ENCODE results near the gene CNKSR1. TPM values are rescaled to one million over a fixed set of nuclear protein-coding genes. Genes with fewer than 3 reads are reported as not detected.

The CNKSR1 gene
- total RNA-seq, 4 donors from 2014 or later = 0.29 to 13.3 (median 7.2) TPM

DNA sequence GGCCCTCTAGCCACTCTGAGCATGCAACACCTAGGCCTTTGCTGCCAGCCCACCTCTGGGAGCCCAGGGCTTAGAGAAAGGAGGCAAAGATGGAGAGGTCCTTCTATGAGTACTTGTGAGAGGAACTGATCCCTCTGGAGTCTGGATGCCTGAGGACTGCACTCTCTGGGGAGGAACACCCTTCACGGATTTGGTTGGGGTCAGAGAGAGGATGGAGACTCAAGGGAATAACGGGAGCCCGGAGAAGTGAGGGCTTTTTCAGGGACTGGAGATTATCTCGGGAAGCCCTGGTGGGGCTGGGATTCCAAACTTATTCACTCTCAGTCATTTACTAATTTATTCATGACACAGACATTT is 8.1 kb upstream of the CNKSR1 start:
- Histone ChIP-seq H3K4me1 (peaks cover 0 to 8% of the 10 kb centered on the region in 2 donors), H3K27me3 (no peaks in the 10 kb centered on the region), H3K4me3 (peak overlapping the region in 1 of 2 donors; percentile 79), H3K36me3 (no peaks in the 10 kb centered on the region), H3K9me3 (no peaks in the 10 kb centered on the region), H3K27ac (peak overlapping the region; percentile 63 to 85)
- intact Hi-C loops (cut with DNase I; ENCODE audit: low total_unique reads) = no loop called here
- no peak for TF ChIP-seq POLR2A (IDR thresholded peaks at IDR 0.05)
- TF ChIP-seq, protein P1, sequence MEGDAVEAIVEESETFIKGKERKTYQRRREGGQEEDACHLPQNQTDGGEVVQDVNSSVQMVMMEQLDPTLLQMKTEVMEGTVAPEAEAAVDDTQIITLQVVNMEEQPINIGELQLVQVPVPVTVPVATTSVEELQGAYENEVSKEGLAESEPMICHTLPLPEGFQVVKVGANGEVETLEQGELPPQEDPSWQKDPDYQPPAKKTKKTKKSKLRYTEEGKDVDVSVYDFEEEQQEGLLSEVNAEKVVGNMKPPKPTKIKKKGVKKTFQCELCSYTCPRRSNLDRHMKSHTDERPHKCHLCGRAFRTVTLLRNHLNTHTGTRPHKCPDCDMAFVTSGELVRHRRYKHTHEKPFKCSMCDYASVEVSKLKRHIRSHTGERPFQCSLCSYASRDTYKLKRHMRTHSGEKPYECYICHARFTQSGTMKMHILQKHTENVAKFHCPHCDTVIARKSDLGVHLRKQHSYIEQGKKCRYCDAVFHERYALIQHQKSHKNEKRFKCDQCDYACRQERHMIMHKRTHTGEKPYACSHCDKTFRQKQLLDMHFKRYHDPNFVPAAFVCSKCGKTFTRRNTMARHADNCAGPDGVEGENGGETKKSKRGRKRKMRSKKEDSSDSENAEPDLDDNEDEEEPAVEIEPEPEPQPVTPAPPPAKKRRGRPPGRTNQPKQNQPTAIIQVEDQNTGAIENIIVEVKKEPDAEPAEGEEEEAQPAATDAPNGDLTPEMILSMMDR (IDR thresholded peaks at IDR 0.05) = no peak
- no peak for DNase-seq

DNA sequence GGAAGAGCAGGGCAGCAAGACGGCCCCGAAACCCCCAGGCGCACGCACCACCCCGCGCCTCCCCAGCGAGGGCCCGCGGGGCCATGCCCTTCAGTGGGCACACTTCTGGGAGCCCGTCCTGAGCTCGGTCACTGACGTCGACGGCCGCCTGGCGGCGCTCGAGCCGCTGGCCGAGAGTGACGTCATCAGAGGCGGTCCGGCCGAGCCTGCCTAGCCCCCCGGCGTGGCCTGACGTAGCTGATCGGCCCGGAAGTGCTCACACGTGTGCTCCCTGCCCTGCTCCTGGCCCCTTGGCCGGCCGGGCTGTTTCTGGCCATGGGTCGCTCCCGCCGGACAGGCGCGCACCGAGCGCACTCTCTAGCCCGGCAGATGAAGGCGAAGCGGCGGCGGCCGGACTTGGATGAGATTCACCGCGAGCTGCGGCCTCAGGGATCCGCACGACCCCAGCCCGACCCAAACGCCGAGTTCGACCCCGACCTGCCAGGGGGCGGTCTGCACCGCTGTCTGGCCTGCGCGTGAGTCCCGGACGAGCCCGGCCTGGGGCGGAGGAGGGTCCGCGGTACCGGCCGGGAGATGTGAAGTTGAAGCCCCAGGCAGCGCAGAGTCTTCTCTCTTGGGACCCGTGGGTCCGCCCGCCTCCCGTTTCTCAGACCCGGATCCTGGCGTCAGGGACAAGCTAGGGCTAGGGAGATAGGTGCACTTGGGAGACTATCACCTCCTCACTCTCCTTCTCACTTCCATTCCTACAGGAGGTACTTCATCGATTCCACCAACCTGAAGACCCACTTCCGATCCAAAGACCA is 7.4 kb upstream of the CNKSR1 start, which contains the start of gene ZNF593:
Gene ZNF593 (plus strand): TSS at position 240 of the 803 bp plus-strand sequence. CDS start 76 bp downstream, at position 316.
- Histone ChIP-seq H3K36me3 (no peaks in the 10 kb centered on the region), H3K27me3 (no peaks in the 10 kb centered on the region), H3K4me1 (peaks cover 0 to 5% of the 10 kb centered on the region in 2 donors), H3K9me3 (no peaks in the 10 kb centered on the region), H3K27ac (peak within 1 kb of the TSS; percentile 63 to 85), H3K4me3 (peak within 1 kb of the TSS; percentile 64 to 79)
- DNase-seq = peak; percentile 90 to 91
- intact Hi-C loops (cut with DNase I; ENCODE audit: low total_unique reads) = no loop called here
- TF ChIP-seq, protein P1 (IDR thresholded peaks at IDR 0.05) = peak; percentile 83 to 98 (median 96)
- peak; percentile 19 to 72 for TF ChIP-seq POLR2A (IDR thresholded peaks at IDR 0.05)

DNA sequence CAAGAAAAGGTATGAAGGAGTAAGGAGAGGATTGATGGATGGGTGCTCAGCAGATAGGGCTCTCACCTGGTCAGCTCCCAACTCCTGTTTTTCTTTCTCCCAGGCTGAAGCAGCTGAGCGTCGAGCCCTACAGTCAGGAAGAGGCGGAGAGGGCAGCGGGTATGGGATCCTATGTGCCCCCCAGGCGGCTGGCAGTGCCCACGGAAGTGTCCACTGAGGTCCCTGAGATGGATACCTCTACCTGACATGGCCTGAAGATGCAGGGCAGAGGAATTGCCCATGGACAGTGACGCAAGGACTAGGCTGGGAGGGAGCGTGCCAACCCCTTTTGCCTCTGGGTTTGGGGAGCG is 6.8 kb upstream of the CNKSR1 start:
- Histone ChIP-seq H3K27ac (peak overlapping the region; percentile 63 to 85), H3K36me3 (no peaks in the 10 kb centered on the region), H3K4me3 (peak overlapping the region; percentile 64 to 79), H3K4me1 (peaks cover 0 to 5% of the 10 kb centered on the region in 2 donors), H3K27me3 (no peaks in the 10 kb centered on the region), H3K9me3 (no peaks in the 10 kb centered on the region)
- no peak for DNase-seq
- intact Hi-C loops (cut with DNase I; ENCODE audit: low total_unique reads) = no loop called here
- no peak for TF ChIP-seq POLR2A (IDR thresholded peaks at IDR 0.05)
- TF ChIP-seq, protein P1 (IDR thresholded peaks at IDR 0.05) = no peak

DNA sequence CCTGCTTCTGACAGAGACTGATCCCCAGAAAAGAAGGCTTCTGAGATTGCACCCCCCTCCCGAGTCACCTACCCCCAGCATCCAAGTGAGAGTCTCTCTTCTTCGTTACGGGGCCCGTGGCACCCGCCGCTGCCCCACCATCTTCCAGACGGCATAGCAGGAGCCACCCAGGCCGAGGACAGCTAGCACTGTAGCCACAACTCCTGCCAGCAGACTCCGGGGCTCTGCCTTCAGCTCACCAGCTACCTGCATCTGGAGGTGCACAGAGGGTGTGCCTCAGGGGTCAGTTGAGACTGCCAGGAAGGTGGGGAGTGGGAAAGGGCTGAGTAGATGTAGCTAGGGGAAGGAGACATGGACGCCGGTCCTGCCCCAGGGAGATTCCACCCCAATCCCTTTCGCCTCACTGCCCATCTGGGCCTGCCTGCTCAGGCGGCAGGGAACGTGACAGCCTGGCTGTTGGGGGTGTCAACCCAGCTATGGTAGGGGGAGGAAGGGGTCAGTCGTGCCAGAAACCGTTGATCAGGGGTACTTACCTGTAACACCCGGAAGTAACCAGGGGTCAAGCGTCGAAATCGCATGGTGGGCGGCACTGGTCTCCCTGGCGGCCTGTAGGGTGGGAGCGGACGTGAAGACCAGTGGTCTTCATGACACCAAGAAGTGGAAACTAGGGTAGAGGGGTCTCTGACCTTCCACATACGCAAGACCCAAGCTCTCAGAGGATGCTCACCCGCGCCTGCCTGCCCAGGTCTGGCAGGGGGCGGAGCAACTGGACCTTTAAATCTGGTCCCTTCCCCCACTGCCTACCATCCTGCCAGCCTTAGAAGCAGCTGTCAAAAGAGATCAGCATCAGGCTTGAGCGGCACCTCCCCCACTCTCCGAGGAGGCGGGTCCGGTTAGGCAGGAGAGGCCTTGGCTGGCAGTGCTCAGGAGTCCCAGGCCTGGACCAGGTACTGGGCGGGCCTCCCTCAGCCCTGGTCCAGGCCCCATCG is 5.9 kb upstream of the CNKSR1 start, which contains the start of gene ZNF593OS:
Gene ZNF593OS (minus strand): TSS at position 749 of the 989 bp plus-strand sequence. CDS start 171 bp downstream, at position 578.
- no peaks in the 10 kb centered on the region for H3K36me3 ChIP-seq
- no peak within 1 kb of the TSS for H3K4me3 ChIP-seq
- intact Hi-C loops (cut with DNase I; ENCODE audit: low total_unique reads) = no loop called here
- DNase-seq = no peak
- H3K9me3 ChIP-seq = no peaks in the 10 kb centered on the region
- peaks cover 0 to 5% of the 10 kb centered on the region in 2 donors for H3K4me1 ChIP-seq
- TF ChIP-seq, protein P1 (IDR thresholded peaks at IDR 0.05) = no peak
- TF ChIP-seq POLR2A (IDR thresholded peaks at IDR 0.05) = no peak
- H3K27me3 ChIP-seq = no peaks in the 10 kb centered on the region
- H3K27ac ChIP-seq = no peak within 1 kb of the TSS

Measured in uterus (tissue), 4 donors.